MV-4-11 (cell line): Measurements from ENCODE around the gene ZNF398.
A peak's percentile ranks its signal among the peaks of the same experiment; 100 is the strongest.

Experiments
- DNase-seq: peaks from one replicate; lab custom pipeline; 2025; lab: John Stamatoyannopoulos, UW

The ZNF398 gene

GRCh38 chr7:149147752-149148653 lies 750 bp downstream of the ZNF398 start:
- no peak for DNase-seq

- DNase-seq = no peak
These were observed 3.7 kb downstream of the ZNF398 start for GRCh38 chr7:149150981-149151380.

- DNase-seq = no peak
These were observed 6.1 kb downstream of the ZNF398 start for GRCh38 chr7:149153346-149153745.

GRCh38 chr7:149154056-149154455 lies 6.8 kb downstream of the ZNF398 start:
- no peak for DNase-seq

- DNase-seq = no peak
These were observed 9.6 kb downstream of the ZNF398 start for GRCh38 chr7:149156898-149157297.

GRCh38 chr7:149161241-149161848 lies 14.1 kb downstream of the ZNF398 start:
- DNase-seq = no peak

- DNase-seq = no peak
These were observed 18.9 kb downstream of the ZNF398 start for GRCh38 chr7:149166142-149166541.

- DNase-seq = no peak
These were observed 19.5 kb downstream of the ZNF398 start for GRCh38 chr7:149166630-149167352.

- DNase-seq = no peak
These were observed 24.8 kb downstream of the ZNF398 start for GRCh38 chr7:149171892-149172533.

- DNase-seq = no peak
These were observed 25.3 kb downstream of the ZNF398 start for GRCh38 chr7:149172534-149172920.

- DNase-seq = no peak
These were observed 27.9 kb downstream of the ZNF398 start for GRCh38 chr7:149175150-149175549.

- no peak for DNase-seq
These were observed 32.0 kb downstream of the ZNF398 start for GRCh38 chr7:149179241-149179640.

- no peak for DNase-seq
These were observed 33.6 kb downstream of the ZNF398 start for GRCh38 chr7:149180722-149181449.

- no peak for DNase-seq
These were observed 34.2 kb downstream of the ZNF398 start for GRCh38 chr7:149181450-149181790.

- DNase-seq = no peak
These were observed 37.0 kb downstream of the ZNF398 start for GRCh38 chr7:149184274-149184673.

GRCh38 chr7:149188213-149188612 lies 41.0 kb downstream of the ZNF398 start:
- no peak for DNase-seq

- DNase-seq = no peak
These were observed 41.5 kb downstream of the ZNF398 start for GRCh38 chr7:149188637-149189259.

- no peak for DNase-seq
These were observed 44.6 kb downstream of the ZNF398 start for GRCh38 chr7:149191851-149192250.

- DNase-seq = no peak
These were observed 47.5 kb downstream of the ZNF398 start for GRCh38 chr7:149194799-149195179.

GRCh38 chr7:149195180-149196150 lies 48.2 kb downstream of the ZNF398 start, which contains the start of gene ZNF282:
Gene ZNF282, plus strand, starts transcription at chr7:149195546. Its CDS starts 44 bp downstream, at chr7:149195590.
- DNase-seq = peak; percentile 70
